Measurements from ENCODE around the gene BICD2.
A peak's percentile ranks its signal among the peaks of the same experiment; 100 is the strongest.

BICD2 gene

DNA sequence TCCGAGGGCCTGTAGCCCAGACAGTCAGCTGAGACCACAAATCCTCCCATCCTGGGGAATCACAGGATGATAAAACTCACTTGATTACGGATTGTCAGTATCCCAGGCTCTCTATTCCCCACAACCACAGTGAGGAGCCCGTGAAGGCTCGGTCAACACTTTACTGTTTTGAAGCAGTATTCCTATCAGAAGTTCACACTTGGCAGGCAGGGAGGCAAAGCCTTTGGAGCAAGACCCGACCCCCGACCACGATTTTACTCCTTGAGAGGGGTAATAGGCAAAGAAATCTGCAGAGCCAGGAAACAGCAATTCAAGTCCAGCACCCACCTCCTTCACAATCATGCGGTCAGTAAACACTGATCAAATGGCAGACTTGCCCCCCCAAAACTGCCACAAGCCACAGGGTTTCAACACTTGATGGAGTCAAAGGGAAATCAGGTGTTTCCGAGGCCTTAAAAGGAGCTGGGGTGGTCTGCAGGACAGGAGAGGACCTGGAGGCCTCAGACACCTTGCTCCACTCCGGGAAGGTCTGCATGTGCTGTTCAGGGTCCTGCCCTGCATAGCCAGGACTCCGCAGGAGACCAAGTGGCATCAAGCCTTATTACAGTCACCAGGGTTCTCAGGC is 25.2 kb downstream of the BICD2 start:
- no peak for TF ChIP-seq MAX (IDR thresholded peaks at IDR 0.05)
- TF ChIP-seq EP300 (IDR thresholded peaks at IDR 0.05; ENCODE audit: borderline replicate concordance), result no peak
- no peak for TF ChIP-seq ZBTB7A (IDR thresholded peaks at IDR 0.05; ENCODE audit: low read depth)
- TF ChIP-seq NFIC (IDR thresholded peaks at IDR 0.05), result no peak
- TF ChIP-seq USF1 (IDR thresholded peaks at IDR 0.05), result no peak
- TF ChIP-seq TAF1 (IDR thresholded peaks at IDR 0.05; ENCODE audit: low read depth), result no peak

DNA sequence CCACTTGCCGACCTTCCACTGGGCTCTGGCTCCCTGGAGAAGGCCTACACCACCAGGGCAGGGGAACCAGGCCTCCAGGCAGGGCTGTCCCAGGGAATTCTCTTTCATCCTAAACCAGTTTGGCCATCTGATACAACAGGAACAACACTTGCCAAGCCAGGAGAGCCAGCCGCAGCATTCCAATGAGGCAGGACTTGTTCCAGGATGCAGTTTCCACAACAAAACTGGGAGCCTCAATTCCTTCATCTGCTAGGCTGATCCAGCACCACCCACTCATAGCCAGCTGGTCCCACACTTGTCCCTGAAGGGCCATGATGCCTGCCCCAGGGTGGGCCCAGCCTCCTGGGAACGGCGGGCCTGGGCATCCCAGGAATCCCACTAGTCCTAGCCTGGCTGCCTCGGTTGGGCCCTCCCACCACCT is 26.0 kb downstream of the BICD2 start:
- 0 out of 2 replicates have a peak, but pooled peaks have one; percentile 19 for TF ChIP-seq NFIC (IDR thresholded peaks at IDR 0.05)
- TF ChIP-seq TEAD4 (IDR thresholded peaks at IDR 0.05), result peak; percentile 39; the same call in 1 of the 2 replicates
- no peak for TF ChIP-seq ZBTB7A (IDR thresholded peaks at IDR 0.05; ENCODE audit: low read depth)

DNA sequence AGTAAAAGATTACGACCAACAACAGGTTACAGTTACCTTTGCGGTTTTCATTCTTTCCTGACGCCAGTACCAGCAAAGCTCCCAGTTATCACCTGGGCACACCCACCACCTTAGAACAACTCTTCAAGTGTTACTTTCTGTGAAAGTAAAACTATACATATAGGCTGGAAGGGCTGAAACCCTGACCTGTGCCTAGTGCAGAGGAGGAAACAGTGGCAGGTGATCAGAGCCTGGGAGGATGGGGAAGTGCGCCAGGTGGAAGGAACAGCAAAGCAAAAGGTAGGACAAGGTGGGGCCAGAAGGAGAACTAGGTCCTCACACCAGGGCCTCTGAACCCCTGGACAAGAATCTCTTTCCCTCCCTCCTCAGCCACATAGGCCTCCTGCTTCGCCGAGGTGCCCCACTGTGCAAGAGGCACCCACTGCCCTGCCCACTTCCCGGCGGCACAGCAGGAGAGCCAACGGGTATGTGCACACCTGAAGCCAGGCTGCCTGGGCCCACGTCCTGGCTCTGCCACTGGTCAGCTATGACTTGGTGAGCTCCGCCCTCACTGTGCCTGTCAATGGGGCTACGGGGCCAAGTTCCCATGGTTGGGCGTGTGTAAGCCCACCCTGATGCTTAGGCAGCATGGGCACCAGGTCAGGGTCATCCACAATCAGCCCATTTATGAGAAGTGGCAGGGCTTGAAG is 26.9 kb downstream of the BICD2 start:
- TF ChIP-seq NFIC (IDR thresholded peaks at IDR 0.05) (0 out of 2 replicates have a peak, but pooled peaks have one; percentile 17), USF1 (IDR thresholded peaks at IDR 0.05) (no peak), EP300 (IDR thresholded peaks at IDR 0.05; ENCODE audit: borderline replicate concordance) (peak; percentile 59; the same call in 1 of the 2 replicates), ZBTB7A (IDR thresholded peaks at IDR 0.05; ENCODE audit: low read depth) (no peak), EGR1 (IDR thresholded peaks at IDR 0.05) (no peak), YY1 (IDR thresholded peaks at IDR 0.05; ENCODE audit: low read depth) (no peak), MAX (IDR thresholded peaks at IDR 0.05) (peak; percentile 74), CREB1 (IDR thresholded peaks at IDR 0.05; ENCODE audit: low read depth) (no peak), TCF12 (IDR thresholded peaks at IDR 0.05; ENCODE audit: low read depth) (peak; percentile 78), RAD21 (IDR thresholded peaks at IDR 0.05; ENCODE audit: low read depth) (no peak), TEAD4 (IDR thresholded peaks at IDR 0.05) (peak; percentile 60; the same call in 1 of the 2 replicates), TAF1 (IDR thresholded peaks at IDR 0.05; ENCODE audit: low read depth) (no peak), CEBPB (IDR thresholded peaks at IDR 0.05) (no peak), FOXM1 (IDR thresholded peaks at IDR 0.05; ENCODE audit: borderline replicate concordance, low read depth) (no peak)
- TF ChIP-seq, protein P1, sequence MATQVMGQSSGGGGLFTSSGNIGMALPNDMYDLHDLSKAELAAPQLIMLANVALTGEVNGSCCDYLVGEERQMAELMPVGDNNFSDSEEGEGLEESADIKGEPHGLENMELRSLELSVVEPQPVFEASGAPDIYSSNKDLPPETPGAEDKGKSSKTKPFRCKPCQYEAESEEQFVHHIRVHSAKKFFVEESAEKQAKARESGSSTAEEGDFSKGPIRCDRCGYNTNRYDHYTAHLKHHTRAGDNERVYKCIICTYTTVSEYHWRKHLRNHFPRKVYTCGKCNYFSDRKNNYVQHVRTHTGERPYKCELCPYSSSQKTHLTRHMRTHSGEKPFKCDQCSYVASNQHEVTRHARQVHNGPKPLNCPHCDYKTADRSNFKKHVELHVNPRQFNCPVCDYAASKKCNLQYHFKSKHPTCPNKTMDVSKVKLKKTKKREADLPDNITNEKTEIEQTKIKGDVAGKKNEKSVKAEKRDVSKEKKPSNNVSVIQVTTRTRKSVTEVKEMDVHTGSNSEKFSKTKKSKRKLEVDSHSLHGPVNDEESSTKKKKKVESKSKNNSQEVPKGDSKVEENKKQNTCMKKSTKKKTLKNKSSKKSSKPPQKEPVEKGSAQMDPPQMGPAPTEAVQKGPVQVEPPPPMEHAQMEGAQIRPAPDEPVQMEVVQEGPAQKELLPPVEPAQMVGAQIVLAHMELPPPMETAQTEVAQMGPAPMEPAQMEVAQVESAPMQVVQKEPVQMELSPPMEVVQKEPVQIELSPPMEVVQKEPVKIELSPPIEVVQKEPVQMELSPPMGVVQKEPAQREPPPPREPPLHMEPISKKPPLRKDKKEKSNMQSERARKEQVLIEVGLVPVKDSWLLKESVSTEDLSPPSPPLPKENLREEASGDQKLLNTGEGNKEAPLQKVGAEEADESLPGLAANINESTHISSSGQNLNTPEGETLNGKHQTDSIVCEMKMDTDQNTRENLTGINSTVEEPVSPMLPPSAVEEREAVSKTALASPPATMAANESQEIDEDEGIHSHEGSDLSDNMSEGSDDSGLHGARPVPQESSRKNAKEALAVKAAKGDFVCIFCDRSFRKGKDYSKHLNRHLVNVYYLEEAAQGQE (IDR thresholded peaks at IDR 0.05; ENCODE audit: low read depth), result no peak

DNA sequence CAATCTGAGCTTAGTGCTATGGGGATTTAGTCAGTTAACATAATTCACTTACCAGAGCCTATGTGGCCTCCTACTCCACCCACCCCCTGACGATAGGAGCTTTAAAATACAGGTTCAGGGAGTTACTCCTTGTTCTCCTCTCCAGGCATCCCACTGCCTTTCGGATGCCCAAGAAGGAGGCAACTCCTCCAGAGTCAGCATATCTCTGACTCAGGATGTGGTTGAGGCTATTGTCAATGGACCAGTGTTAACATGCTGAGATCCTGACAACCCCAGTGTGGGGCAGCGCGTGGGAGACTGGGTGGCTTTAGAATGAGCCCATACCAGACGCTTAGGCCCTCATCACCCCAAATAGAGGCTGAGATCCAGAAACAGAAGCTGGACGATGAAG is 27.4 kb downstream of the BICD2 start:
- no peak for TF ChIP-seq TCF12 (IDR thresholded peaks at IDR 0.05; ENCODE audit: low read depth)

- TF ChIP-seq TAF1 (IDR thresholded peaks at IDR 0.05; ENCODE audit: low read depth), result no peak
- TF ChIP-seq YY1 (IDR thresholded peaks at IDR 0.05; ENCODE audit: low read depth), result no peak
- TF ChIP-seq CEBPB (IDR thresholded peaks at IDR 0.05), result no peak
- TF ChIP-seq ZBTB7A (IDR thresholded peaks at IDR 0.05; ENCODE audit: low read depth), result no peak
- no peak for TF ChIP-seq RAD21 (IDR thresholded peaks at IDR 0.05; ENCODE audit: low read depth)
- TF ChIP-seq EGR1 (IDR thresholded peaks at IDR 0.05), result no peak
Measured at GRCh38 chr9:92736563-92737215, 27.9 kb downstream of the BICD2 start.

GRCh38 chr9:92735636-92736562 is 28.7 kb downstream of the BICD2 start:
- no peak for TF ChIP-seq CEBPB (IDR thresholded peaks at IDR 0.05)
- TF ChIP-seq USF1 (IDR thresholded peaks at IDR 0.05), result no peak
- no peak for TF ChIP-seq NFIC (IDR thresholded peaks at IDR 0.05)
- no peak for TF ChIP-seq EP300 (IDR thresholded peaks at IDR 0.05; ENCODE audit: borderline replicate concordance)
- no peak for TF ChIP-seq RAD21 (IDR thresholded peaks at IDR 0.05; ENCODE audit: low read depth)
